HL-60 (cell line): ENCODE results near the gene GDF11.

Experiments used
- DNase-seq, 2 experiments: peaks; one replicate each; pipeline ENCODE4 v3.0.0-alpha.2; 2010 to 2020; ENCODE audit warnings: low read depth in 1 of 2, low spot score in 1 of 2
- H3K27ac ChIP-seq: fragments of 250-450 bp; sonication (Bioruptor Pico); replicated peaks from 2 replicates; pipeline ENCODE4 v1.5.1; 2020; ENCODE audit warnings: mild to moderate bottlenecking, moderate library complexity
- H3K27me3 ChIP-seq: fragments of 250-450 bp; sonication (Bioruptor Pico); 2 replicates; pipeline ENCODE4 v1.5.1; 2021; ENCODE audit warnings: mild to moderate bottlenecking, moderate library complexity; ENCODE audit not compliant: insufficient read depth, poor library complexity, severe bottlenecking
- H3K4me3 ChIP-seq: replicated peaks from 2 replicates; pipeline ENCODE4 v1.5.1; 2011; ENCODE audit warnings: mild to moderate bottlenecking, control low read depth, low read length; ENCODE audit not compliant: insufficient read depth
- GABPA ChIP-seq: IDR thresholded peaks from 2 replicates; pipeline ENCODE4 v1.6.1; 2012; ENCODE audit warnings: low read depth
- POLR2AphosphoS5 ChIP-seq: IDR thresholded peaks from 2 replicates; pipeline ENCODE4 v1.6.1; 2012; ENCODE audit warnings: low read depth
- SPI1 ChIP-seq: IDR thresholded peaks from 2 replicates; pipeline ENCODE4 v1.6.1; 2012; ENCODE audit warnings: low read depth, mild to moderate bottlenecking, borderline replicate concordance
- TF ChIP-seq, protein P1 (sequence below): IDR thresholded peaks from 2 replicates; pipeline ENCODE4 v1.6.1; 2012; ENCODE audit warnings: low read depth; ENCODE audit not compliant: insufficient replicate concordance
- TF ChIP-seq, protein P2 (sequence below): IDR thresholded peaks from one replicate; pipeline ENCODE4 v1.5.1; 2011; ENCODE audit warnings: low read length, control low read depth, inconsistent platforms; ENCODE audit not compliant: insufficient read depth

GDF11 gene

DNA sequence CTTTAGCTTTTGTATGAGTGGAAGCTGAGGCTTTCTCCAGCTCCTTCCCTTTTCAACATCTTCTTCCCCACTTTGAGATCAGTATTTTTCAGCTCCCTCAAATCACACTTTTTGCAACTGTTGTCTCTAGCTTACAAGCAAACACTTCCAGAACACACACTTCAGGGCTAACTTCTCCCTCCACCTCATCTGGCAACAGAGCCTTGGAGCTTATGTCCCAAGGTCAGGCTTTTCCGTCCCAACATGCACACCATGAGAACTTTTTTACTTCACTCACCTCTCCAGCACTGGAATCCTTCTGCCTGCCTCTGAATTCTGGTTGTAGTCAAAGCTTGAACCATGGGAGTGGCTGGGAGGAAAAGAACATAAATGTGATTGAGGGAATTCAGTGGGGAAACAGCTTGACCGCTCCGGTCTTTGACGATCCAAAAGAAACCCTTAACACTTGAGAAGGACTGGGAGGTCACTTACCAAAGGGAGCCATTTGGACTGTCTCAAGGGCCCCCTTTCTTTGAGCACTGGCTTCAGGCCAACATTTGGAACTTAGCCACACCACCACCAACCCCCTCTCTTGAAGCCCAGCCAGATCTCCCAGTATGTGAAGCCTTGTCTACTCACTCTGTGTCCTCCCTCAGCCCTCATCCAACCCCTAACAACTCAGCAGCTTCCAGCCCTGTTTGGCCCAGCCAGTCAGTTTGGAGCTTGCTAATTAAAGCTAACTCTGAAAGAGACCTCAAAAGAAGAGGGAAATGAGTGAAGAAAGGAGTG lies 31.0 kb upstream of the GDF11 start:
- H3K4me3 ChIP-seq, result no peak overlapping the region
- DNase-seq, result no peak
- H3K27me3 ChIP-seq, result peaks cover 6% of the 10 kb centered on the region
- TF ChIP-seq POLR2AphosphoS5 (no peak), GABPA (no peak), SPI1 (no peak)
- TF ChIP-seq, protein P1, sequence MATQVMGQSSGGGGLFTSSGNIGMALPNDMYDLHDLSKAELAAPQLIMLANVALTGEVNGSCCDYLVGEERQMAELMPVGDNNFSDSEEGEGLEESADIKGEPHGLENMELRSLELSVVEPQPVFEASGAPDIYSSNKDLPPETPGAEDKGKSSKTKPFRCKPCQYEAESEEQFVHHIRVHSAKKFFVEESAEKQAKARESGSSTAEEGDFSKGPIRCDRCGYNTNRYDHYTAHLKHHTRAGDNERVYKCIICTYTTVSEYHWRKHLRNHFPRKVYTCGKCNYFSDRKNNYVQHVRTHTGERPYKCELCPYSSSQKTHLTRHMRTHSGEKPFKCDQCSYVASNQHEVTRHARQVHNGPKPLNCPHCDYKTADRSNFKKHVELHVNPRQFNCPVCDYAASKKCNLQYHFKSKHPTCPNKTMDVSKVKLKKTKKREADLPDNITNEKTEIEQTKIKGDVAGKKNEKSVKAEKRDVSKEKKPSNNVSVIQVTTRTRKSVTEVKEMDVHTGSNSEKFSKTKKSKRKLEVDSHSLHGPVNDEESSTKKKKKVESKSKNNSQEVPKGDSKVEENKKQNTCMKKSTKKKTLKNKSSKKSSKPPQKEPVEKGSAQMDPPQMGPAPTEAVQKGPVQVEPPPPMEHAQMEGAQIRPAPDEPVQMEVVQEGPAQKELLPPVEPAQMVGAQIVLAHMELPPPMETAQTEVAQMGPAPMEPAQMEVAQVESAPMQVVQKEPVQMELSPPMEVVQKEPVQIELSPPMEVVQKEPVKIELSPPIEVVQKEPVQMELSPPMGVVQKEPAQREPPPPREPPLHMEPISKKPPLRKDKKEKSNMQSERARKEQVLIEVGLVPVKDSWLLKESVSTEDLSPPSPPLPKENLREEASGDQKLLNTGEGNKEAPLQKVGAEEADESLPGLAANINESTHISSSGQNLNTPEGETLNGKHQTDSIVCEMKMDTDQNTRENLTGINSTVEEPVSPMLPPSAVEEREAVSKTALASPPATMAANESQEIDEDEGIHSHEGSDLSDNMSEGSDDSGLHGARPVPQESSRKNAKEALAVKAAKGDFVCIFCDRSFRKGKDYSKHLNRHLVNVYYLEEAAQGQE, result no peak
- TF ChIP-seq, protein P2, sequence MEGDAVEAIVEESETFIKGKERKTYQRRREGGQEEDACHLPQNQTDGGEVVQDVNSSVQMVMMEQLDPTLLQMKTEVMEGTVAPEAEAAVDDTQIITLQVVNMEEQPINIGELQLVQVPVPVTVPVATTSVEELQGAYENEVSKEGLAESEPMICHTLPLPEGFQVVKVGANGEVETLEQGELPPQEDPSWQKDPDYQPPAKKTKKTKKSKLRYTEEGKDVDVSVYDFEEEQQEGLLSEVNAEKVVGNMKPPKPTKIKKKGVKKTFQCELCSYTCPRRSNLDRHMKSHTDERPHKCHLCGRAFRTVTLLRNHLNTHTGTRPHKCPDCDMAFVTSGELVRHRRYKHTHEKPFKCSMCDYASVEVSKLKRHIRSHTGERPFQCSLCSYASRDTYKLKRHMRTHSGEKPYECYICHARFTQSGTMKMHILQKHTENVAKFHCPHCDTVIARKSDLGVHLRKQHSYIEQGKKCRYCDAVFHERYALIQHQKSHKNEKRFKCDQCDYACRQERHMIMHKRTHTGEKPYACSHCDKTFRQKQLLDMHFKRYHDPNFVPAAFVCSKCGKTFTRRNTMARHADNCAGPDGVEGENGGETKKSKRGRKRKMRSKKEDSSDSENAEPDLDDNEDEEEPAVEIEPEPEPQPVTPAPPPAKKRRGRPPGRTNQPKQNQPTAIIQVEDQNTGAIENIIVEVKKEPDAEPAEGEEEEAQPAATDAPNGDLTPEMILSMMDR, result no peak
- H3K27ac ChIP-seq, result no peak overlapping the region

DNA sequence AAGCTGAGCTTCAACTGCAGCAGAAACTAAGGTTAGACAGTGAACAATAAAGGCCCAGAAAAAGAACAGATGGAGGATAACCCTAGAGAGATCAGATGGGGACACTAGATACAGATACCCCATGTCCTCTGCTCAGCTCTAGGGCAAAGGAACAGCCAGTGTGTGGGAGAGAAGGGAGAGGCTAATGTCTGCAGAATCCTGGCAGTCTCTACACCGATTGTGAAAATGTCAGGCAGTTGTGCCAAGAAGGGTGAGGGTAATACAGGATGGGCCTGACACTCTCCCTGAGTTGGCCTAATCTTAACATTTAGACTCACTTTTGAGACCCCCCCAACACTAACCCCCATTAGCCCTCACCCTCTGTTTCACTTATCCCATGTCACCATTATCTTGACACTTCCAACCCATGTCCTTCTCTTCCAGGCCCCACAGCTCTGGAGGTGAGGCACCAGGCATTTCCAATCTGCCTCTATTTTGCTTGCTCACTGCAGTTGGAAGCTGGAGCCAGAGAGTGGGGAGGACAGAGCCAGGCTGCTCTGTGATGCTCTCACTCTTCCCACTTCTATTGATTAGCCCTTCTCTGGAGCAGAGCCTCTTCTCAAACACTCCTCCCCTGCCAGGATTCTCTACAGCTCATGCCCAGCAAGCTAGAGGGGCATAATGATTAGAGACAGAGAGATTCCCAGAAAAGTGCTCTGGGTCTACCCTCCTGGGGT lies 30.1 kb upstream of the GDF11 start:
- H3K4me3 ChIP-seq, result no peak overlapping the region
- TF ChIP-seq GABPA (no peak), POLR2AphosphoS5 (no peak), SPI1 (no peak)
- TF ChIP-seq, protein P2, result no peak
- TF ChIP-seq, protein P1, result no peak
- DNase-seq, result no peak
- H3K27me3 ChIP-seq, result no peaks in the 10 kb centered on the region
- H3K27ac ChIP-seq, result no peak overlapping the region

DNA sequence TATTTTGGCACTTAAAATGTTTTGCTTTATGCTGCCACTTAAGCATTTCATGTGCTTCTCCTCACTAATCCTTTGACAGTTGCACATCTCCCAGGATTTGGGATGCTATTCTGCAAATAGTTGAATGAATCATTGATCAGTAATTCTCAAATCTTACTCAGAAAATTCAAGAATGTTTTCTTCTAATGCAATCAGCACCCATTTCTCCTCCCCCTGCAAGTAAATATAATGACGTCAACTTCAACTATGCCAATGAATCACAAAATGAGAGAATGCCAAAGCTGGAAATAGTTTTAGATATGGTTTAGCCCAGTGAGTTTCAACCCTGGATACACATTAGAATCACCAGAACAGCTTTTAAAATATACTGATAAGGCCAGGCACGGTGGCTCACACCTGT lies 29.2 kb upstream of the GDF11 start:
- no peak overlapping the region for H3K27ac ChIP-seq
- no peaks in the 10 kb centered on the region for H3K27me3 ChIP-seq
- DNase-seq, result no peak
- no peak for TF ChIP-seq SPI1
- no peak overlapping the region for H3K4me3 ChIP-seq

DNA sequence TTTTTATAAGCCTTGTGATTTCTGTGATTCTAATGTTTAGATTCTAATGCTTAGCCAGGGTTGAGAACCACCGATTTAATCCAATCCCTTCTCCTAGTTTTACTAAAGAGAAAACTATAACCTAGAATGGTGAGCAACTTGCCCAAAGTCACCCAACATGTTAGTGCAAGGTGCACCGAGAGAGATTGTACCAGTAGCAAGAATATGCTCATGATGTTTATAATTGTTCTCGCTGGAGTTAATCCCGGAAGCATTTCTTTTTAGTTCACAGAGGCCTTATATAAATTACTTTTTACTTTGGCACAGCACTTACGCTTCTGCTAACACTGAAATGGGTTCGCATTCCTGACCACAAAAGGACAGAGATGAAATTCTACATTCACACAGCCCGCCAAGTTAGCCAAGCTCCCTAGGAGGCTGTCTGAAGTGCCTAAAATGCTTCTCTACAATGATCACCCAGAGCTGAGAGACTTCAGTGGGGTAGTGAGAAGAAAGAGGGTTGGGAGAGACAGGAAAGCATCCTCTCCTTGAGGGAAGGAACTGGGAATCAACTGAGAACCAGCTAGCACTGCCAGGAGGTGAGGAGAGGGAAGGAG lies 27.7 kb upstream of the GDF11 start:
- no peak for DNase-seq
- H3K27me3 ChIP-seq, result no peaks in the 10 kb centered on the region
- peak overlapping the region; percentile 97 for H3K27ac ChIP-seq
- peak overlapping the region; percentile 82 for H3K4me3 ChIP-seq
- TF ChIP-seq POLR2AphosphoS5, result no peak
- TF ChIP-seq, protein P2, result no peak
- TF ChIP-seq GABPA, result no peak
- TF ChIP-seq SPI1, result no peak
- TF ChIP-seq, protein P1, result no peak
